Esophagus squamous epithelium (tissue), 4 donors: ENCODE measurements around the gene TDRD9.

Experiments
- POLR2A ChIP-seq, 4 donors: fragments of 450-650 bp; IDR thresholded peaks; one replicate each; pipeline ENCODE4 v1.6.1; 2017; ENCODE audit warnings: antibody characterized with exemption in 4 of 4, mild to moderate bottlenecking in 4 of 4, moderate library complexity in 3 of 4
- TF ChIP-seq, protein P1 (sequence below), 6 experiments: fragments of 450-650 bp in 4 of 6; fragments of 200-600 bp in 2 of 6; sonication (generic) in 2 of 6; IDR thresholded peaks; one replicate each; pipeline ENCODE4 v1.5.1; 2016 to 2019; ENCODE audit warnings: antibody characterized with exemption in 6 of 6, mild to moderate bottlenecking in 4 of 6, moderate library complexity in 4 of 6

DNA sequence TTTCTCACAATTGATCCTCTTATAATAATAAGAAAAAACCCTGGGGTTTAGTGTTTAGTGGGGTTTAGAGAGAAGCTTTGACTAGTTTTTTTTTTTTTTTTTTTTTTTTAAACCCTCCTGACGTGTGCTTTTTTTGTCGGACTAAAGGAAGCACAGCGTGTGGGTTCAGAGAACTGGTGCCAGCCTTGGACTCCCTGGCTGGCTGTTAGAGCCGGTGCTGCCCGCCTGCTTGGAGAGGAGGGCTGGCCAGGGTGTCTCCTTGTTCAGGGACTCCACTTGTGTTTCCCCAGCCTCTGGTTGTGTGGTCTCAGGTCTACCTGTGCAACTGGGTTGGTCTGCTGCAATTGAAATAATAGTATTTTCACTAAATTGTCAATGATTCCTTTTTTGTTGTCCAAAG, 103.1 kb downstream of the TDRD9 start:
- TF ChIP-seq, protein P1, sequence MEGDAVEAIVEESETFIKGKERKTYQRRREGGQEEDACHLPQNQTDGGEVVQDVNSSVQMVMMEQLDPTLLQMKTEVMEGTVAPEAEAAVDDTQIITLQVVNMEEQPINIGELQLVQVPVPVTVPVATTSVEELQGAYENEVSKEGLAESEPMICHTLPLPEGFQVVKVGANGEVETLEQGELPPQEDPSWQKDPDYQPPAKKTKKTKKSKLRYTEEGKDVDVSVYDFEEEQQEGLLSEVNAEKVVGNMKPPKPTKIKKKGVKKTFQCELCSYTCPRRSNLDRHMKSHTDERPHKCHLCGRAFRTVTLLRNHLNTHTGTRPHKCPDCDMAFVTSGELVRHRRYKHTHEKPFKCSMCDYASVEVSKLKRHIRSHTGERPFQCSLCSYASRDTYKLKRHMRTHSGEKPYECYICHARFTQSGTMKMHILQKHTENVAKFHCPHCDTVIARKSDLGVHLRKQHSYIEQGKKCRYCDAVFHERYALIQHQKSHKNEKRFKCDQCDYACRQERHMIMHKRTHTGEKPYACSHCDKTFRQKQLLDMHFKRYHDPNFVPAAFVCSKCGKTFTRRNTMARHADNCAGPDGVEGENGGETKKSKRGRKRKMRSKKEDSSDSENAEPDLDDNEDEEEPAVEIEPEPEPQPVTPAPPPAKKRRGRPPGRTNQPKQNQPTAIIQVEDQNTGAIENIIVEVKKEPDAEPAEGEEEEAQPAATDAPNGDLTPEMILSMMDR (IDR thresholded peaks at IDR 0.05), result no peak
- TF ChIP-seq POLR2A (IDR thresholded peaks at IDR 0.05), result no peak
